ENCODE measurements around the gene RTKN2.

Gene RTKN2

DNA sequence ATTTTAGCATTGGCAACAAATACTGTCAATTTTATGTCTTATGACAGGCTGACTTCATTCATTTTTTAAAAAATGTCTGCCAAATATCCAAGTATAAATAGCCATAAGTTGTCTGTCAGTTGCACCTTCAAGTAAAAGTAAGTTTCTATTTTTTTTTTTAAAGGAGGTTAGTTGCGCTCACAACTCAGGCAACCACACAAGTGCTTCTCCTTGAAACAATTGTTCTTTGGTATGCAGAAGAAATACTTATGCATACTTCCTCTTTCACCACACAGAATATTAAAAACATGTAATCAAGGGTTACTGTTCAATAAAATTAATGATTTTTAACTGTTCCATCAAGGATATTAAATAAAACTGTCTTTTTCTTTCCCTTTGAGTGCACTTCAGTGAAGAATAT is 97.9 kb downstream of the RTKN2 start:
- DNase-seq, result no peak

DNA sequence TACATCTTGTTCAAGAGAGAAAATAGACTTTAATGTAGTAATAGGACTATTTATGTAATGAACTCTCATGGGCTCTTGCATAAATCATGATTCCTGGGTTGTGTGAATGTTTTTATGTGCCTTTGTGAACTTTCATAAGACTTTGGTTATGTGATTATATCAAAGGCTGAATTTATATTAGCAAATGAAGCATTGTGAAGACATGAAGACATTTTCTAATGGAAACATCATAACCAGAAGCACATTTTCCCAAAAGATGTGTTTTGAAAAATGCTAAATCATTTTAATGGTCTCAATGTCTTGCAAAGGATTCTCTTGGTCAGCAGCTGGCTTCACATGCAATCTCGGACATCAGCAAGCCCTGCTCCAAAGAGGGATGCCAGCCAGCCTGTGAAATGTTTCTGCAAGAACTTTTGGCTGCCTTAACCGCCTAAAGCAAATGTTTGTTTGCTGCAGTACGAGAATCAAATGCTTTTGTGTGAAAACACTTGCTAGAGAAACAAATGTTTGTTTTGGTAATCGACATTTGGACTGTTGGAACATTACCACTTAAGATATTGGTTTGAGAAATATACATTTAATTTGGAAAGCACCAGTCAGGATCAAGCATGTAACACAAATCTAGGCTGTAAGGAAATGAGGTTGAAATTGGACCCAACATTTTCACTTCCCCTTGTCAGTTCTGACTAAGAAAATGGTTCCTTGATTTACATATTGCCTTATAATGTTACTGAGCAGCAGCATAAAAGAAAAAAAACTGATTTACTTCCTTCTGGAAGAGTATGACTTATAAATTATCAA is 102.1 kb downstream of the RTKN2 start:
- no peak for DNase-seq

DNA sequence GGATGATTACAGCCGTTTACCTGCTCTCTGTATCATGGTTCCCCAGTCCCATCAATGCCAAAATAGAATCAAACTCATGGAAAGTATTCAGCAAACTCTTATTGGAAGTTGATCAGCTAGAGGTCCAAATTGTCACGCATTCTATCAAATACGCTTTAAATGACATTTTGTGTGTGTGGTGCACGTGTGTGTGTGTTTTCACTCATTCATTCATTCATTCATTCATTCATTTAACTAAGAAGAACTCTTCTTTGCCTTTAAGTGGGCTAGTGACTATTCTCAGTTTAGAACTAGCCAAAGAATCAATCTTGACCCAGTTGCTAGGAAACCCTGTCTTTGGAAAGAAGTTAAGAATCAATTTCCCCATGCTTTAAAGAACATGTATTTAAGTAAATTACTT is 102.8 kb downstream of the RTKN2 start:
- DNase-seq, result no peak

DNA sequence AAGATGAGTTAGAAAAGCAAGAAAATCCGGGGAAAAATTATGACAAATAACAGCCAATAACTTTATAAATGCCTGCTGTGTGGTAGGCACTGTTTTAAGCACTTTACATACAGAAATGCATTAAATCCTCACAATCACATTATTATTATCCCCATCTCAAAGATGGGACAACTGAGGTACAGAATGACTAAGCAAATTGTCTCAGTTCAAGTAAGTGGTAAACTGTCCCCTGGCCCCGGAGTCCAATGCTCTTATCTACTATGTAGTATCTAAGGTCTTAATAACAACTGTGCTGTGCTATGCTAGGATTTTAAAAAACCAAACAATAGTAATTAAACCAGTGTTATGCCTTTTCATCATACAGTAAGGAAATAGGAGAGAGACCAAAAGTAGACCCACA is 105.6 kb downstream of the RTKN2 start:
- no peak for DNase-seq

DNA sequence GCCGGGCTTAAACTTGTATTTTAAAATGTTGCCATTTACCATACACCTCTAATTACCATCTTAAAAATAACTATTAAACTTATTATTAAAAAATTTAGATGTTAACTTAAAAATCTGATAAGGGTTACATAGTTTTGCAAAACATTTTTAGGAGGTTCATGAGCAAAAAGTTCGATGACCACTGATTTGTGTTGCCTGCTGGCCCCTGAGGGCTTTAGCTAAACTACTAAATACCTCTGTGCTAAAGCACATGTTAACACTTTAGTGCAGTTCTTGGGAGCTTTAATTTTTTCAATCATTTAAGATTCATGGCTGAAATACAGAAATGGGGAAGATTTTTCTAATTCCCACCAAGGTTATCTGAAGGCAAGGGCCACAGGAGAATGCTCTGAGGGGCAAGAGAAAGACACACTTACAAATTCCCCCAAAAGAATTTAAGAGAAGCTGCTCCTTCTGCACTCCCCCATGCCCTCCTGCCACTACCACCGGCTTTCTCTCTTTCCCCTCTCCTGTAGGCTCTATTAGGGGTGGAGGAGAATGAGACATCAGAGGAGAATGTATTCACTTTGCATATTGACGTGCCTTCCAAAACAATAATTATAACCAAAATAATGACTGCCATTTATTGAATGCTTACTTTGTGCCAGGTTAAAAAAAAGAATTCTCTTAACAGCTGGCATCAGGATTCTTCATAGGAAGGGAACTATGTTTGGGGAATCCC is 106.2 kb downstream of the RTKN2 start:
- no peak for DNase-seq

DNA sequence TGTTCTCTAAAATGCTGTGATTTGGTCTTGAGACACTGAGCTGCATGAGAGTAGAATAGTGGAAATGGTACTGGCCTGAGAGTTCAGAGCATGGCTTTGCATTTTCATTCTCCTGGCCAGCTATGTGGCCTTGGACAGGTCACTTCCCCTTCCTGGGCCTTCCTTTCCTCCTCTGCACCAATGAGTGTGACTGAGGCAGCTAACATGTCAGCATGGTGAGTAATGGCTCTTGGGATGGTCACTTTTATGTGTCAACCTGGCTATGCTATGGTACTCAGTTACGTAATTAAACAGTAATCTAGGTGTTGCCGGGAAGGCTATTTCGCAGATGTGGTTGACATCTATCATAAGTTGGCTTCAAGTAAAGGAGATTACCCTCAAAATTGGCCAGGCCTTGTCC is 109.3 kb downstream of the RTKN2 start:
- no peak for DNase-seq

DNA sequence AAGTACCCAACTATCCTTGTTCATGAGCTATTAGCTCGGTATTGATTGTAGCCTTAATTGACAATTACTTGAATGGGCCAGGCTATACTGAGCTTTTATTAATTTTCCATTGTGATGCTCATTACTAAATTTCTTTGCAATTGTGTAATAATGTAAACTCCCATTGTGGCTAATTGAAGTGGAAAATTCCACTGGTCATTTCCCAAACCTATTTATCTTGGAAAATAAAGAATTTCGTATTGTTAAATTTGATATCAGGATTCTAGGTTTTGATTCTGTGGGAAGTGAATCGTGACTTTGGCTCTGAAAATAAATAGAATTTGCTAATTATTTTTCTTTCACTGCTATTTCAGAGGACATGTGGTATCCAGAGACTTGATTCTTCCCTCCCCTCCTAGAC is 111.0 kb downstream of the RTKN2 start:
- no peak for DNase-seq

DNA sequence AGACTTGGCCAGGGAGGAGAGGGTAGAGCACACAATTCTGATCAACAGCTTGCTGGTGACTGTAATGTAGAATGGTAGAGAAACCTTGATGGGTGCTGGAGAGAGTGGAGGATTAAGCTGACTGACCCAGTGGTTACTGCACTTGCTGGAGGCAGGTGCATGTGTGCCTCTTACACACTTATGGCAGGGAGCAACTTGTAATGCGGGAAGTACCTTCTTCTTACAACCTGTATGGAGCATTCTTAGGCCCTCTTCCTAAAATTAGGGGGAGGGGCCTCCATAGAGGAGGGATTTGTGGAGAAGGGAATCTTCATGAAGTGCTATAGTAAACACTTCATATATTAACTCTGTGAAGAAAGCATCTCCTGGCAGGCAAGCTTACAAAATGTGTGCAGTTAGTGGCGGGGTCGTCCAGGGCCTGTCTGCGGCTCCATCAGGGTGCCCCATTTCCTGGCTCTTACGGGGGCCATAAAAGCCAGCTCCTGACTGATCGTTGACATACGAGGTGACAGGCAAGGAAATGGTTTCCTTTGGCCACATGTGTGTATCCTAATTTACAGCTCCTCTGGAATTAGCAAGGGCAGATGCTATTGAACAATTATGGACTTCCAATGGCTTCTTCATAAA is 113.5 kb downstream of the RTKN2 start:
- no peak for DNase-seq

DNA sequence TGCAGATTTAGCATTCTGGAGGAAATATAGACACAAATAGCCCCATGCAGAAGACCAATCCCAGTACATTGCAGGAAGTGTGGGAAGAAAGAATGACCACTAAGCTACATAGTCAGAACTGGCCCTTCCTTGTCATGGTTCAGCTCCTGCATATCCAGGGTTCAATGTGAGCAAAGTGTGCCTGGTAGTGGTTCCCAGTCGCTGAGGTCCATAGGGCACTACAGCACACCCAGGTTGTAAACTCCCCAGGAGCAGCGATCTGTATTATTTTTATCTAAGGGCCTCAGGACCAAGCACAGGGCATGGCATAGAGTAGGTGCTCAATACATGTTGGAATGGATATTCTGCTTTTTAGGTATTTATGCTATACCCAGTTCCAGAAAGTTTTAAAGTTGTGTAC is 114.4 kb downstream of the RTKN2 start:
- no peak for DNase-seq

DNA sequence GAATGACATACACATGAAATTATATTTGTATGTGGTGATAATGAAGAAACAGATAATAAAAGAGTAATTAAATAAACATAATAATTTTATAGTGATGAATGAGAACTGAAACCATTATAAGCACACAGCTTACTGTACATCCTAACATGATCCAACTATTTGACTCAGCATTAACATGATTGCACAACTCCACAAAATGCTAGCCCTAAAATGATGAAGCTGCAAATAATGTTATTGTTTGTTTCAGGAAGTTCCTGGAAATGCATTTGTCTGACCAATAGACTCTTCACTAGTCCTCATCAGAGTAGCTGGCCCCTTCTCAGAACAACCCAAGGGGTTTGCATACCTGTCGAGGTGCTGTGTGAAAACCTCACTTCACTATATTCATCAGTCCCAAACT is 115.5 kb downstream of the RTKN2 start:
- no peak for DNase-seq

DNA sequence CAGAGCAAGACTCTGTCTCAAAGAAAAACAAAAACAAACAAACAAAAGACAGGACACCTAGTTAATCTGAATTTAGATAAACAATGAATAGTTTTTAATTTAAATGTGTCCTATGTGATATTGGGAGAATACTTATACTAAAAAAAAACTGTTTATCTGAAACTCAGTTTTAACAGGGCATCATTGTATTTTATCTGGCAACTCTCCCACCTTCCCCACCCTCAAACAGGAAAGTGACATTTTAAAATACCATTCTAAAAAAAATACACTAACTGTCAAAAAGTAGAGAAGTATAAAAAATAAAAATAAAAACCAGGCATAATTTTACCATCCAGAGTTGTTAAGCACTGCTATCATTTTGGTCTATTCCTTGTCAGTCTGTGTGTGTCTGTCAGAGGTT is 119.0 kb downstream of the RTKN2 start:
- no peak for DNase-seq

DNA sequence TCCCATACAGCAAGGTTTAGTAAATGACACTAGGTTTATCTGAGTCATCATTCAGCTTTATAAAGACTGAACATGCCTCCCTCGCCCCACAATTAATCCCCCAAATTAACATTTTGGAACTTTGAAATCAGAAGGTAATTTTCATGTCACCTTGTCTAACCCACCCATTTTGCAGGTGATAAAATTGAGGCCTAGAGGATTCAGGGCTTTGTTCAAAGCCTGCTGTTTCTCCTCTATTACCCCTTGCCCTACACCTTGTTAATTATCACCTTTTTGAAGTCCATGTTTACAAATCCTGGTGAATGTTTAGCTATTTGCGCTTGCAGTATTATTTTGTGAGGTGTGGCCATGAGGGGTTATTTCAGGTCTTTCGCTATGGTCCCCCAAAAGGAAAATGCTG is 120.5 kb downstream of the RTKN2 start:
- no peak for DNase-seq

DNA sequence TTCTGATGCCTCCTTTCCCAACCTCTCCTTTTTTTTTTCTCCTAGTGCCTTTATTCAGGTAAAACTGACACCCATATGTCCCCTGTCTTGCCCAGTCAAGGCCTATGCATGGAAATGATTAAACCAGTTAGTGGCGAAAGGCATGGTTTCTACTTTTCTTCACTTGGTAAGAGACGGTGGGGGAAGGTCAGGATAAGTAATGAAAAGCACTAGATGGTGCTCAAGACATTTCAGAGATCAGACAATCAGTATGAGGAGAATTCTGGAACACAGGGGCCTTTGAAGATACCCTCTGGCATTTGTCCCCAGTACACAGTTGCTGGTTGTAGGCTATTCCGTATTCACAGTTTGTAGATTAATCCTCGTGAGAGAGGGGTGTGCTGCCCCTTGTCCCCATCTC is 121.2 kb downstream of the RTKN2 start:
- no peak for DNase-seq

DNA sequence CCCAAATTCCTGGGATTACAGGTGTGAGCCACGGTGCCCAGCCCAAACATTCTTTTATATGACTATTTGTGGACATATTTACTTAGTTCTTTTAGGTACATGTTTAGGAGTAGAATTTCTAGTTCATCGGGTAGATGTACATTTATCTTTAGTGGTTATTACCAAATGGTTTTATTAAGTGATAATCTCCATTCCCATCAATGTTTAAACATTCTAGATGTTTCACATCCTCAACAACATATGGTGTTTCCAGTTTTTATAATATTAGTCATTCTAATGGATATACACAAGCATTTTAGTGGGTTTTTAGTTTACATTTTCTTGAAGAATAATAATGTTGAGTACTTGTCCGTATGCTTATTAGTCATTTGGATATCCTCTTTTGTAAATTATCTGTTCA is 131.7 kb downstream of the RTKN2 start:
- no peak for DNase-seq

DNA sequence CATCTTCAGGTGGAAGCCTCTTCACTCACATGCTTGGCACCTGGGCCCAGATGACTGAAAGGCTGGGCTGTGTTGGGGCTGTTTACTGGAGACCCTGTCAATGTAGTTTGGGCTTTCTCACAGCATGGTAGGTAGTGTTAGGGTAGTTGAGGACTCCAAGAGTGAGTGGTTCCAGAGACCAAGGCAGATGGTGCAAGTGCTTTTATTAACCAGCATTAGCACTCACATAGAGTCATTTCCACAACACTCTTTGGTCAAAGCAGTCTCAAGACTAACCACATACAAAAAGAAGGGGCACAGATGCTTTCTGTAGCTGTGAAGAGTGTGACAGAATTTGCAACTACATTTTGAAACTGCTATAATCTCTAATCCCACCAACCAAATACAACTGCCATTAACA is 135.0 kb downstream of the RTKN2 start:
- no peak for DNase-seq

Data from activated effector memory CD4-positive, alpha-beta T cell treated with Interleukin-2 at 50 U/mL for 16 hours (primary cell).